ENCODE results near the gene TPRN. TPM values are rescaled to one million over a fixed set of nuclear protein-coding genes. Genes with fewer than 3 reads are reported as not detected.

TPRN gene
- total and polyA plus RNA-seq, 4 donors: 4.3 to 10.8 (median 5.7) TPM

DNA sequence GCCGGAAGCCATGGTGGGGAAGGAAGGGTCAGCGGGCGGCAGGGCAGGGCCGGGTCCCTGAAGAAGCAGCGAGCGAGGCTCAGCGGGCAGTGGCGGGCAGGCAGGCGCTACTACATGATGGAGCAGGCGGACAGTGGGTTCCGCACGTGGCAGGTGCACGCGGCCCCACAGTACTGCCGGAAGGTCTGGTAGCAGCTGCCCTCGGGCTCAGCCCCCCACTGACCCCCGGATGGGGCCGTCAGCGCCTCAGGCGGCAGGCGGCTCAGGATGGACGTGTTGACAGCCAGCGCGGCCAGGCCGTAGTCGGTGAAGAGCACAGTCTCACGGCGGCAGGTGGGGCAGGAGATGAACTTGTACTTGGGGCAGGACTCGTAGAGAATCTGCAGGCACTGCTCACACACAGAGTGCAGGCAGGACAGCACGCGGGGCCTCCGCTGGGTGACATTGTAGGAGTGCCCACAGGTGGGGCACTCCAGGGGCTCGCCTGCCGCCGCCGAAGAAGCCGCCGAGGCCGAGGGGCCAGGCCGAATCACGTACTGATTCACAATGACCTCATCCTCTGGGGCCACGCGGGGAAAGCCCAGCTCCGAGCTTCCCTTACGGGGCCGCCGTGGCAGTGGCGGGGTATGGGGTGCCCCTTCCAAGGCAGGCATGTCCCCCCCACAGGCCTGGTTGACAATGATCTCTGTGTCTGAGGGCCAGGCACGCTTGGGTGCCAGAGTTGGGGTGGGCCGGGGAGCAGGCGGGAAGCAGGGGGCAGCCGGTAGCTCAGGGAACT, 20.0 kb upstream of the TPRN start:
- H3K27ac ChIP-seq (ENCODE audit: low read depth in 1 of 2, low read length in 2 of 2): no peak overlapping the region
- 93 to 94% methylated on average over 51 to 52 of the region's 52 CpGs for WGBS, 2 donors
- no peak for DNase-seq
- ATAC-seq (ENCODE audit: low FRiP score): no peak
- intact Hi-C loops (cut with DNase I): no loop called here
- H3K4me3 ChIP-seq (ENCODE audit: low read length in 2 of 2): no peak overlapping the region
- no peaks in the 10 kb centered on the region for H3K9me3 ChIP-seq (ENCODE audit: control insufficient read depth, low read length)
- H3K4me1 ChIP-seq (ENCODE audit: control insufficient read depth in 1 of 2, insufficient read depth in 2 of 2, low read length in 2 of 2): no peaks in the 10 kb centered on the region
- no peaks in the 10 kb centered on the region for H3K36me3 ChIP-seq (ENCODE audit: control insufficient read depth in 1 of 2, insufficient read depth in 2 of 2, low read length in 1 of 2)
- H3K27me3 ChIP-seq (ENCODE audit: control insufficient read depth in 1 of 2, insufficient read depth in 2 of 2, low read length in 1 of 2): no peaks in the 10 kb centered on the region

GRCh38 chr9:137219757-137220316, 19.3 kb upstream of the TPRN start:
- H3K4me1 ChIP-seq (ENCODE audit: control insufficient read depth in 1 of 2, insufficient read depth in 2 of 2, low read length in 2 of 2): no peaks in the 10 kb centered on the region
- WGBS, 2 donors: 92% methylated on average over 10 of the region's 10 CpGs
- H3K36me3 ChIP-seq (ENCODE audit: control insufficient read depth in 1 of 2, insufficient read depth in 2 of 2, low read length in 1 of 2): no peaks in the 10 kb centered on the region
- DNase-seq (no peak), ATAC-seq (ENCODE audit: low FRiP score) (no peak)
- no peaks in the 10 kb centered on the region for H3K27me3 ChIP-seq (ENCODE audit: control insufficient read depth in 1 of 2, insufficient read depth in 2 of 2, low read length in 1 of 2)
- H3K9me3 ChIP-seq (ENCODE audit: control insufficient read depth, low read length): no peaks in the 10 kb centered on the region
- H3K4me3 ChIP-seq (ENCODE audit: low read length in 2 of 2): no peak overlapping the region
- H3K27ac ChIP-seq (ENCODE audit: low read depth in 1 of 2, low read length in 2 of 2): no peak overlapping the region
- intact Hi-C loops (cut with DNase I): no loop called here

DNA sequence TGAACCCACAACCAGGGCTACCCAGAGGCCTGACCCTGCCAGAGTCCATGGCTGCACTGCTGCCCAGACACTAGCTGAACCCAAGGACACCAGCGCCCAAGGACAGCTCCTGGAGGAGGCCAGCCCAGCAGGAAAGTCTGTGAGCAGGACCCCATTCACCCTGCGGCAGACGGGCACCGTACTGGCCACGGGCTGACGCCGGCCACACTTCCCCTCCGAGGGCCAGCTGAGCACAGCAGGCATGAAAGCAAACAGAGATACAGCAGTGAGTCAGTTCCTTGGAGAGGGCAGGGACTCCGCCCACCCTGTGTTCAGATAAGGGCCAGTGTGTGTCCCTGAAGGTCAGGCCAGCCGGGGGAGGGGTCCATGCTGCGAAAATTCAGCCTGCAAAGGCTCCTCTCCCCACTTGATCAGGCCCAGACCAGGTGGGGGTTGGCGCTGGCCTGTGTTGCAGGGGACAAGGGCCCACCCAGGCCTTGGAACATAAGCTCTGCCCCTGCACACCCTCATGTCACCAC, 18.3 kb upstream of the TPRN start:
- intact Hi-C loops (cut with DNase I): no loop called here
- no peaks in the 10 kb centered on the region for H3K27me3 ChIP-seq (ENCODE audit: control insufficient read depth in 1 of 2, insufficient read depth in 2 of 2, low read length in 1 of 2)
- H3K4me3 ChIP-seq (ENCODE audit: low read length in 2 of 2): no peak overlapping the region
- ATAC-seq (ENCODE audit: low FRiP score) (no peak), DNase-seq (no peak)
- H3K4me1 ChIP-seq (ENCODE audit: control insufficient read depth in 1 of 2, insufficient read depth in 2 of 2, low read length in 2 of 2): no peaks in the 10 kb centered on the region
- no peaks in the 10 kb centered on the region for H3K36me3 ChIP-seq (ENCODE audit: control insufficient read depth in 1 of 2, insufficient read depth in 2 of 2, low read length in 1 of 2)
- 59 to 73% methylated on average over 12 of the region's 12 CpGs for WGBS, 2 donors
- no peaks in the 10 kb centered on the region for H3K9me3 ChIP-seq (ENCODE audit: control insufficient read depth, low read length)
- no peak overlapping the region for H3K27ac ChIP-seq (ENCODE audit: low read depth in 1 of 2, low read length in 2 of 2)

DNA sequence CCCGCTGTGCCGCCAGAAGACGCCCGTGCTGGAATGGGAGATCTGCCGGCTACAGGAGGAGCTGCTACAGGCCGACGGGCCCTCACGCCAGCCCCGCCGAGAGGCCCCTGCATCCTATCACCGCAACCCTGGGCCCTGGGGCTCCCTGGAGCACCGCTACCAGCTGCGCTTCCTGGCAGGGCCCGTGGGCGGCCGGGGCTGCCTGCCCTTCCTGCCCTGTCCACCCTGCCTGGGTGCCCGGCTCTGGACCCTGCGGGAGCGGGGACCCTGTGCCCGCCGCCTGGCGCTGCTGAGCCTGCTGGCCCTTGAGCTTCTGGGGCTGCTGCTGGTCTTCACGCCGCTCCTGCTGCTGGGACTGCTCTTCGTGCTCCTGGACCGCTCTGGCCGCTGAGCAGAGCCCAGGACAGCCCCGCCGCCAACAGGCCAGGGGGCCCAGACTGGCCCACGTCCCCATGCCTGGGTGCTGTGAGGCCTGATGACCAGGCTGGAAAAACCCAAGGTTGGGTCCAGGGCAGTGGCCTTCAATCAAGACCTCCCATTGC, 17.7 kb upstream of the TPRN start:
- intact Hi-C loops (cut with DNase I): no loop called here
- H3K4me1 ChIP-seq (ENCODE audit: control insufficient read depth in 1 of 2, insufficient read depth in 2 of 2, low read length in 2 of 2): no peaks in the 10 kb centered on the region
- no peaks in the 10 kb centered on the region for H3K36me3 ChIP-seq (ENCODE audit: control insufficient read depth in 1 of 2, insufficient read depth in 2 of 2, low read length in 1 of 2)
- WGBS, 2 donors: 93% methylated on average over 28 to 30 of the region's 30 CpGs
- no peak overlapping the region for H3K27ac ChIP-seq (ENCODE audit: low read depth in 1 of 2, low read length in 2 of 2)
- no peak overlapping the region for H3K4me3 ChIP-seq (ENCODE audit: low read length in 2 of 2)
- ATAC-seq (ENCODE audit: low FRiP score): no peak
- no peaks in the 10 kb centered on the region for H3K9me3 ChIP-seq (ENCODE audit: control insufficient read depth, low read length)
- DNase-seq: no peak
- H3K27me3 ChIP-seq (ENCODE audit: control insufficient read depth in 1 of 2, insufficient read depth in 2 of 2, low read length in 1 of 2): no peaks in the 10 kb centered on the region

DNA sequence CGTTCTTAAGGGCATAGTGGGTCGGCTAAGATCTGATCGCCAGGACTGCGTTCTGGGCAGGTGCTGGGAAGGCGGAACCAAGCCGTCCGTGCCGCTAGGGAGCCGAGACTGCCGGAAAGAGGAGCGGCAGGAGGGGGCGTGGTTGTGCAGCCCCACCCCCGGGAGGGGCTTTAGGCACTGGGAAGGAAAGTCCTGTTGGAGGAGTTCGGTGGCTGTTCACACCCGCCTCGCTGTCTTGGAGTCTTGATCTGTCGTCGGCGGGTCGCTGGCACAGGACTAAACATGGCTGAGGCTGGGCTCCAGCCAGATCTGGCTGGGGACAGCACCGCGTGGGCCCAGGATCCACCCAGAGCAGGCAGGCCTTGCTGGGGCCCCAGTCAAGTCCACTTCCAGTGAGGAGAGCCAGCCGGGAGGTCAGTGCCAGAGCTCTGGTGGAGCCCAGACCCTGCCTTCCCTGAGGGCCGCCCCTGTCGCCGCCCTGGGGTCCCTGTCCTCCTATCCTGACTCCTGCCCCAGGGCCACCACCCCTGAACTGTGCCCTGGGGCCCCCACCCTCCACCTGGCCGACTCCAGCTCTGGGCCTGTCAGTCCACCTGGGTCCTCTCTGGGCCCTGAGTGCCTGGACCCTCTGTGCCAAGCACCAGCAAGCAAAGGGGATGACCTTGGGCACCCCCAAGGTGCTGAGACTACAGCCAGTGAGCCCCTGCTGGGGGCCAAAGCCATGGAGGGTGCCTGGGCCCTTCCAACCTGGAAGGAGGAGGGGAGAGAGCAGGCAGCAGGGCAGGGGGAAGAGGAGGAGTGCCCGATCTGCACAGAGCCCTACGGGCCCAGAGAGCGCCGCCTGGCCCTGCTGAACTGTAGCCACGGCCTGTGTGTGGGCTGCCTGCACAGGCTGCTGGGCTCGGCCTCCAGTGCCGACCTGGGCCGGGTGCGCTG, 17.0 kb upstream of the TPRN start:
- intact Hi-C loops (cut with DNase I): no loop called here
- Histone ChIP-seq H3K27ac (ENCODE audit: low read depth in 1 of 2, low read length in 2 of 2) (no peak overlapping the region), H3K4me1 (ENCODE audit: control insufficient read depth in 1 of 2, insufficient read depth in 2 of 2, low read length in 2 of 2) (no peaks in the 10 kb centered on the region), H3K9me3 (ENCODE audit: control insufficient read depth, low read length) (no peaks in the 10 kb centered on the region), H3K27me3 (ENCODE audit: control insufficient read depth in 1 of 2, insufficient read depth in 2 of 2, low read length in 1 of 2) (no peaks in the 10 kb centered on the region), H3K36me3 (ENCODE audit: control insufficient read depth in 1 of 2, insufficient read depth in 2 of 2, low read length in 1 of 2) (no peaks in the 10 kb centered on the region), H3K4me3 (ENCODE audit: low read length in 2 of 2) (no peak overlapping the region)
- ATAC-seq (ENCODE audit: low FRiP score) (peak; percentile 41), DNase-seq (no peak)
- 76 to 80% methylated on average over 36 of the region's 36 CpGs for WGBS, 2 donors

DNA sequence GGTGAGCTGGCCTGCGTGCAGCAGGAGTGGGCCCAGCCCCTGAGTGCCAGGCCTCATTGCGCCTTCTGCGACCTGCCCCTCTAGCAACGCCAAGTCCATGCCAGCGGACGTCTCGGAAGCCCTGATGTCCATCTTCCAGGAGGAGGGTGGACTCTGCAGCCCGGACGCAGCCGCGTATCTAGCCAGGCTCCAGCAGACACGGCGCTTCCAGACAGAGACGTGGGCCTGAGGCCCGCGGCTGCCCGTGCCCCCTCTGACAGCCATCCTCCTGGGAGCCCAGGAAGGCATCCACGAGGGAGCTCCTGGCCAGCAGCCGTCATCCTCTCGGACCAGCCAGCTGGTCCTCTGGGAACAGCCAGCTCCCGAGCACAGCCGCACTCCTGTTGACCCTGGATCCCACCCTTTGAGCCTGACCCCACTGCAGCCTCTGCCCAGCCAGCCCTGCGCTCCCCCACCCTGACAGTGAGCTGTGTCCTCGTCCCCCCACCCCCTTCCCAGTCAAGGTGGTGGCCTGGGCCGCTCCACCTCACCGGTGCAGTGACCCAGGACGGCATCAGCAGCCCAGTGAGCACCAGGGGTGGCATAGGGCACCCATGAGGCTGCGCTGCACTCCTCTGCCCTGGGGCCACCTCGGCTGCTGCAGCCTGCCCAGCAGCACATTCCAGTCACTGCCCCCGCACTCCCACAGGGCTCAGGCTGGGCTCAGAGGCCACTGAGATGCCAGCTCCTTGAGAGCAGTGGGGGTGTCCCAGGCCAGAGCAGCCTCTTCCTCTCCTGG, 15.8 kb upstream of the TPRN start:
- no peaks in the 10 kb centered on the region for H3K27me3 ChIP-seq (ENCODE audit: control insufficient read depth in 1 of 2, insufficient read depth in 2 of 2, low read length in 1 of 2)
- no peaks in the 10 kb centered on the region for H3K9me3 ChIP-seq (ENCODE audit: control insufficient read depth, low read length)
- 87 to 90% methylated on average over 29 to 30 of the region's 30 CpGs for WGBS, 2 donors
- H3K4me3 ChIP-seq (ENCODE audit: low read length in 2 of 2): no peak overlapping the region
- intact Hi-C loops (cut with DNase I): no loop called here
- no peak for DNase-seq
- ATAC-seq (ENCODE audit: low FRiP score): no peak
- no peaks in the 10 kb centered on the region for H3K36me3 ChIP-seq (ENCODE audit: control insufficient read depth in 1 of 2, insufficient read depth in 2 of 2, low read length in 1 of 2)
- H3K27ac ChIP-seq (ENCODE audit: low read depth in 1 of 2, low read length in 2 of 2): no peak overlapping the region
- no peaks in the 10 kb centered on the region for H3K4me1 ChIP-seq (ENCODE audit: control insufficient read depth in 1 of 2, insufficient read depth in 2 of 2, low read length in 2 of 2)

DNA sequence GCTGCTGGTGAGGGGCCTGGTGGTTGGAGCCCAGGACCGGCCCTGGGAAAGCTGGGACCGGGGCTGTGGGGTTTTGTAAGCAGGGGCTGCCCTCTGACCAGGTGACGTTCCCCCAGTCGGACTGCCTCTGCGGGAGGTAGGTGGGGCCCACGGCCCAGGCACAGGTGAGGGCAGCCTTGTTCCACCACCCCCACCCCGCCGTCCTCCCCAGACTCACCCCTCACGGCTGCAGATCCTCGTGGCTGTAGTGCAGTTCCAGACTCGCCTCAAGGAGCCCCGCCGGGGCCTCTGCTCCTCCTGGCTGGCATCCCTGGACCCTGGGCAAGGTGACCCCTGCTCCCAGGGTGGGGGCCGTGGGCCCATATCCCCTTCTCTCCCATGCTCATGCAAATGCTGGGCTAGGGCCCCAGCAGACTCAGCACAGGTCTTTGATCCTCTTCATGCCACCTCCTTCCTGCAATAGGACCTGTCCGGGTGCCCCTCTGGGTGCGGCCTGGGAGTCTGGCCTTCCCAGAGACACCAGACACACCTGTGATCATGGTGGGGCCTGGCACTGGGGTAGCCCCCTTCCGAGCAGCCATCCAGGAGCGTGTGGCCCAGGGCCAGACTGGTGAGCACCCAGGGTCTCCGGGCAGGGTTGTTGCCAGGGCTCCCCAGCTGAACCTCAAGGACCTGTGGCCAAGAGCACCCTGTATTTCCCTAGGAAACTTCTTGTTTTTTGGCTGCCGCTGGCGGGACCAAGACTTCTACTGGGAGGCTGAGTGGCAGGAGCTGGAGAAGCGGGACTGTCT, 14.8 kb upstream of the TPRN start:
- 91 to 94% methylated on average over 21 to 22 of the region's 22 CpGs for WGBS, 2 donors
- ATAC-seq (ENCODE audit: low FRiP score) (no peak), DNase-seq (no peak)
- H3K27me3 ChIP-seq (ENCODE audit: control insufficient read depth in 1 of 2, insufficient read depth in 2 of 2, low read length in 1 of 2): no peaks in the 10 kb centered on the region
- intact Hi-C loops (cut with DNase I): no loop called here
- no peaks in the 10 kb centered on the region for H3K4me1 ChIP-seq (ENCODE audit: control insufficient read depth in 1 of 2, insufficient read depth in 2 of 2, low read length in 2 of 2)
- no peaks in the 10 kb centered on the region for H3K36me3 ChIP-seq (ENCODE audit: control insufficient read depth in 1 of 2, insufficient read depth in 2 of 2, low read length in 1 of 2)
- no peak overlapping the region for H3K4me3 ChIP-seq (ENCODE audit: low read length in 2 of 2)
- no peak overlapping the region for H3K27ac ChIP-seq (ENCODE audit: low read depth in 1 of 2, low read length in 2 of 2)
- no peaks in the 10 kb centered on the region for H3K9me3 ChIP-seq (ENCODE audit: control insufficient read depth, low read length)
